Sigmoid colon (tissue), 3 donors: ENCODE results near the gene POLG2.
"Not testable (repeated sequence)": the region's sequence is repeated elsewhere in the genome, so short reads cannot be mapped to it uniquely, and the experiment has no call there.

Experiments used
- CTCF ChIP-seq, 4 experiments: fragments of 450-650 bp in 3 of 4; fragments of 200-600 bp in 1 of 4; IDR thresholded peaks; one replicate each; pipeline ENCODE4 v1.5.1; 2016 to 2019; ENCODE audit warnings: antibody characterized with exemption in 4 of 4, mild to moderate bottlenecking in 3 of 4, moderate library complexity in 2 of 4
- POLR2A ChIP-seq, 2 donors: fragments of 450-650 bp; IDR thresholded peaks; one replicate each; pipeline ENCODE4 v1.6.1; 2016; ENCODE audit warnings: antibody characterized with exemption in 2 of 2, mild to moderate bottlenecking in 2 of 2, moderate library complexity in 2 of 2

DNA sequence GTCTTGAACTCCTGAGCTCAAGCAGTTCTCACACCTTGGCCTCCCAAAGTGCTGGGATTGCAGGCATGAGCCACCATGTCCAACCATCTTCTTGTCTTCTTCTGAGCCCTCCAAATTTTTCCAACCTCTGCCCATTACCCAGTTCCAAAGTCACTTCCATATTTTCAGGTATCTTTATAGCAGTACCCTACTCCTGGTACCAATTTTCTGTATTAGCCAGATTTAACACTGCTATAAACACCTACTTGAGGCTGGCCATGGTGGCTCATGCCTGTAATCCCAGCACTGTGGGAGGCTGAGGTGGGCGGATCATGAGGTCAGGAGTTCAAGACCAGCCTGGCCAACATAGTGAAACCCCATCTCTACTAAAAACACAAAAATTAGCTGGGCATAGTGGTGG, 57.3 kb downstream of the POLG2 start:
- not testable (repeated sequence) for TF ChIP-seq POLR2A, CTCF (IDR thresholded peaks at IDR 0.05)
